Nephron (organoid): ENCODE data around the gene PRRC2B.
"Not testable (repeated sequence)": the region's sequence is repeated elsewhere in the genome, so short reads cannot be mapped to it uniquely, and the experiment has no call there.

Experiments used
- H3K27ac Mint-ChIP-seq, 3 experiments: 2 replicates each; pipeline ENCODE4 v1.8.0; 2020; ENCODE audit warnings: mixed read lengths in 3 of 3, mild to moderate bottlenecking in 2 of 3, moderate library complexity in 1 of 3
- H3K27me3 Mint-ChIP-seq: 2 replicates; pipeline ENCODE4 v1.8.0; 2021; ENCODE audit warnings: low read depth, mild to moderate bottlenecking, moderate library complexity, mixed read lengths
- H3K36me3 Mint-ChIP-seq: 2 replicates; pipeline ENCODE4 v1.8.0; 2020; ENCODE audit warnings: low read depth, mixed read lengths
- H3K4me1 Mint-ChIP-seq: 2 replicates; pipeline ENCODE4 v1.8.0; 2020; ENCODE audit warnings: mixed read lengths
- H3K4me3 Mint-ChIP-seq, 3 experiments: 2 replicates each; pipeline ENCODE4 v1.8.0; 2020; ENCODE audit warnings: mild to moderate bottlenecking in 3 of 3, mixed read lengths in 3 of 3, moderate library complexity in 2 of 3
- H3K9me3 Mint-ChIP-seq: 2 replicates; pipeline ENCODE4 v1.8.0; 2020; ENCODE audit warnings: mixed read lengths
- CTCF ChIP-seq, 3 experiments: fragments of 200-600 bp; sonication (generic); IDR thresholded peaks; one replicate each; pipeline ENCODE4 v1.5.0; 2021; ENCODE audit warnings: antibody characterized with exemption in 3 of 3; ENCODE audit not compliant: unreplicated experiment in 3 of 3

PRRC2B gene

DNA sequence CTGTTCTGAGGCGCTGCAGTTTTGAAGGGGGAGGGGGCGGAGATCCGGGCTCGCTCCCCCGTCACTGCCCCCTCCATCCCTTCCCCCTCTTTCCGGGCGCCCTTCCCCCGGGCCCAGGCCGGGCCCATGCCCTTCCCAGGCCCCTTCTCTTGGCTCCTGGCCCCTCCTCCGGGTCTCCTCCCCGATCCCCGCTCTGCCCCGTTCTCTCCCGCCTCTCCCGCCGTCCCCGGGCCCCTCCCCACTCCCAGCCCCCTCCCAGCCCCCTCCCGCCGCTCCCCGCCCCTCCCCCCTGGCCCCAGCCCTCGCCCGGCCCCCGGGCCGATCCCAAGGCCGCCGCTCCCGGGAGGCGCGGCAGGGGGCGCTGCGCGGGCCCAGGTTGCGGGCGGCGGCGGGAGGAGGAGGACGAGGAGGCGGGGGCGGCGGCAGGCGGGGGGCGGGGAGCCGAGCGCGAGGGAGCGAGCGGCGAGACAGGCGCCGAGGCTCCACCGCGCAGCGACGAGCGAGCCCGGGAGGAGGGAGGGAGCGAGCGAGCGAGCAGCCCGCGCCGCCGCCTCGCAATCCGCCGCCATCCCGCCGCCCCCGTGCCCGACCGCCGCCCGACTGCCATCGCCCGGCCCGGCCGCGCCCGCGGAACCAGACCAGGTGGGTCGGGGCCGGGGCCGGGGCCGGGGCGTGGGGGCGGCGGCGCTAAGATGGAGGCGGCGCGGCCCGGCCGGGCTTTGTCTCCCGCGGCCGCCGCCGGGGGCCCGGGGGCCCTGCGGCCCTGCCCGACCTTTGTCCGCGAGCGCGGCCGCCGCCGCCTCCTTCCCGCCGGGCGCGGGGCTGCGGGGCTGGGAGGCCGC, at the start of gene PRRC2B:
Gene PRRC2B (plus strand): TSS at position 465 of the 842 bp plus-strand sequence. CDS start 36,059 bp downstream, outside the sequence.
- H3K4me3 Mint-ChIP-seq: peak within 1 kb of the TSS; percentile 98 to 99 (median 98)
- peak within 1 kb of the TSS; percentile 98 to 99 (median 99) for H3K27ac Mint-ChIP-seq
- peaks cover 49% of the 10 kb centered on the region for H3K4me1 Mint-ChIP-seq
- no peaks in the 10 kb centered on the region for H3K9me3 Mint-ChIP-seq
- no peaks in the 10 kb centered on the region for H3K36me3 Mint-ChIP-seq
- no peaks in the 10 kb centered on the region for H3K27me3 Mint-ChIP-seq
- peak; percentile 46 to 59 (median 50) for TF ChIP-seq CTCF (IDR thresholded peaks at IDR 0.05; ENCODE audit: unreplicated experiment in 3 of 3)

GRCh38 chr9:131344931-131345535, 48.9 kb upstream of the PRRC2B start:
- not testable (repeated sequence) for H3K9me3 Mint-ChIP-seq, H3K4me1 Mint-ChIP-seq, H3K27ac Mint-ChIP-seq, H3K4me3 Mint-ChIP-seq, H3K36me3 Mint-ChIP-seq
- peaks cover 30% of the 10 kb centered on the region for H3K27me3 Mint-ChIP-seq

GRCh38 chr9:131346559-131346958, 47.3 kb upstream of the PRRC2B start:
- Mint-ChIP-seq H3K4me3 (no peak overlapping the region), H3K27me3 (peaks cover 20% of the 10 kb centered on the region), H3K27ac (no peak overlapping the region), H3K4me1 (peaks cover 5% of the 10 kb centered on the region), H3K9me3 (no peaks in the 10 kb centered on the region), H3K36me3 (no peaks in the 10 kb centered on the region)
- no peak for TF ChIP-seq CTCF (IDR thresholded peaks at IDR 0.05; ENCODE audit: unreplicated experiment in 3 of 3)

DNA sequence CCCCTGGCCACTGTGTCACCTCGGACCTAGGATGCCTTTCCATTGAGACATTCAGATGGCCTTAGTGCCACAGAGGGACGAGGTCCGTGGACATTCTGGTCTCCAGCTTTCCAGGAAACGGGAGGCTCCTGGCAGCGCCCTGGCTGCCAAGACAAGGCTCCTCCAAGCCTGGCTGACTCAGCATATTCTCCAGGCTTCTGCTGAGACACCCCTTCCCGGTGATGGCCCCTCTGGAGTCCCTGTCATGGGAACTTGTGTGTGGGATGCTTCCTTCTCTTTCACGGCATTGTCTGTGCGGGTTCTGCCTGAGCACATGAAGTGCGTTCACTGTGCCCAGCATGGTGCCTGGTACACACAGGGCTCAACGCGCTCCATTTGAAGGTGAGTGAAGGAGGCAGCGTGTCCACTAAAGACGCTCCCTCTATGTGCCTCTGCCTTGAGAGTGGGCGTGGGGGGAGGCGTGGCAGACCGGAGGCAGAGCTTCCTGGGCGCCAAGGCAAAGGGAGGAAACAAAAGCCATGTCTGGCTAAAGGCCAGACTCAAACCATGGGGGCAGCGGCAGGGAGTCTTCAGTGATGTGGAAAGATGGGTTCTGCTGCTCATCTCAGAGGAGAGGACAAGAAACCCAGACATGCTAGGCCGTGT, 46.4 kb upstream of the PRRC2B start:
- H3K4me1 Mint-ChIP-seq: peaks cover 5% of the 10 kb centered on the region
- peaks cover 15% of the 10 kb centered on the region for H3K27me3 Mint-ChIP-seq
- peak overlapping the region in 2 of 3 experiments; percentile 20 to 49 for H3K4me3 Mint-ChIP-seq
- no peaks in the 10 kb centered on the region for H3K9me3 Mint-ChIP-seq
- H3K27ac Mint-ChIP-seq: no peak overlapping the region
- H3K36me3 Mint-ChIP-seq: no peaks in the 10 kb centered on the region
- no peak for TF ChIP-seq CTCF (IDR thresholded peaks at IDR 0.05; ENCODE audit: unreplicated experiment in 3 of 3)

GRCh38 chr9:131348631-131349521, 45.0 kb upstream of the PRRC2B start:
- Mint-ChIP-seq H3K4me3 (no peak overlapping the region), H3K27me3 (peaks cover 3% of the 10 kb centered on the region), H3K27ac (no peak overlapping the region), H3K36me3 (no peaks in the 10 kb centered on the region), H3K4me1 (peaks cover 5% of the 10 kb centered on the region), H3K9me3 (no peaks in the 10 kb centered on the region)
- no peak for TF ChIP-seq CTCF (IDR thresholded peaks at IDR 0.05; ENCODE audit: unreplicated experiment in 3 of 3)
